HG03066 (cell line): ENCODE data around the gene APOBEC4.
A peak's percentile ranks its signal among the peaks of the same experiment; 100 is the strongest.
"Not testable (repeated sequence)": the region's sequence is repeated elsewhere in the genome, so short reads cannot be mapped to it uniquely, and the experiment has no call there.

Experiments used
- ATAC-seq: cut with Tn5 transposase; IDR thresholded peaks from one replicate; pipeline ENCODE4 v1.9.1; 2021; ENCODE audit warnings: low read depth; ENCODE audit not compliant: unreplicated experiment

Gene APOBEC4

GRCh38 chr1:183635099-183635605, 18.0 kb downstream of the APOBEC4 start:
- ATAC-seq: peak; percentile 8

GRCh38 chr1:183634429-183635065, 18.6 kb downstream of the APOBEC4 start:
- no peak for ATAC-seq

DNA sequence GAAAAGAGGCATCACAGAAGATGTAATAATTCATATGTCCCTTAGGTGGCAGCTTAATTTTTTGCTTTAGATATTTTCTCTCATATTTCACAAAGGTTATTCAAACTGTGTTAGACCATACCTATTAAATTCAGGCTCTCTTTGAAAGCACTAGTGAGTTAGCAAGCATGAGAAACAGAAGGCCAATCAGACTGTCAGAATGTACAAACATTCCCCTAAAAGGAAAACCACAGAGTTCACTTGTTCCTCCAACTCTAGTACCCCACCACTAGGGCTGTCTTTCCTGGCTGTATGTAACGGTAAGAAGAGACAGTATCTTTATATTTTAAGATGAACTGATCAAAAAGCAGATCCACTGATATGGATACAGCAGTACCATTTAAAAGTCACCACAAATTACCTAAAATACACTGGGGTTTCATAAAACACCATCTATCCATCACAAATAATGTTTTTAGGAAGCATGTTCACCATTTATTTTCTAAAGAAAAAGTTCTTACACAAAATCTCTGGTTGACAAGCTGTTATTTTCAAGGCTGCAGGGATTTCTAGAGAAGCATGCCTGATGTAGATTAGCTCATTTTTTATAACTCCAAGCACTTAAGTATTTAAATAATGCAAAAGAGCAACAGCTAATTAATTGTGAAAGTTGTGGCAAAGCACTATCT, 19.3 kb downstream of the APOBEC4 start:
- ATAC-seq: peak; percentile 45

DNA sequence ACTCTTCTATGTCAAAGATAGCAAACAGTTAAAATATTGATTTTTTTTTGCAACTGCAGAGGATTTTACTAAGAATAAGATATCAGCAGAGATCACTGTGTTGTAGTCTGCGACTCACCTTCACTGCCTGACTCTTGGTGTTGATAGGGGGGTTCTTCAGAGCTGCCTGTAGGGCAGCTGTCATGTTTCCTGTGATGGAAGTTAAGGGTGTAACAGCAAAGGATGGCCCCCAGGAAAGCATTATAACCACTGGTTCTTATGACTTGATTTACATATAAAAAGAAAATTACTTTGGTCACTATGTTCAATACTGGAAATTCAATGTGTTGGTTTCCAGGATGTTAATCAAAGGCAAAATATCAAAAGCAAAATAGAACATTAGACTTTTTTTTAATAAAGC, 20.2 kb downstream of the APOBEC4 start:
- ATAC-seq: no peak

- ATAC-seq: no peak
Measured at GRCh38 chr1:183632114-183632513, 21.0 kb downstream of the APOBEC4 start.

DNA sequence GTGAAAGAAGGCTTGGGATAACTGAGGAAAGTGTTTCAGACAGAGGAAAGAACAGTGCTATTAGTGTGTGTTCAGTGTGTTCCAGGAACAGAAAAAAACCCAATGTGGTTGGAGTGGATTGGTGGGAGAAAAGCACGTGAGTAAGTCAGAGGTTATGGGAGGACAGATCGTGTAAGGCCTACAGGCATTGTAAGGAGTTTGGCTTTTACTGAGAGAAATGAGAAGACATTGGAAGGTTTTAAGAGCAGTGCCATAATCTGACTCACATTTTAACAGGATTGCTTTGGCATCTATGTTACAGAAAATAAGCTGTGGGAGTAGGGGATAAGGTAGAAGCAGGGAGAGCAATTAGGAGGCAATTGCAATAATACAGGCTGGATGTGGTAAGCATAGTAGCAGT, 22.4 kb downstream of the APOBEC4 start:
- no peak for ATAC-seq

DNA sequence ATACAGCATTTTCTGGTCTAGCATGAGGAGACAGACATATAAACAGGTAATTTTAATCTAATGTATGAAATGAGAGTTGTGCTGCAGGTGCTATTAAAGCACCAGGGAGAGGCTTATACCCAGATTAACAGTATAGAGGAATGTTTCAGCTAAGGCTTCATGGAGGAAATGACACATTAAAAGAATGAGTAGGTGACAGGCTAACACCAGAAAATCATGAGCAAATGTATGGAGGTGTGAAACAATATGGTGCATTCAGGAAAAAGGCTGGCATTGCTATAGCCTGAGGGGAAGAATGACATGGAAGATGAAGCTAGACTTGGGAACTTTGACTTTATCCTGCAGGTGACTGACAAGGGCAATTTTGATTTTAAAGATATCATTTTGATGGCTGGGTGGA, 24.6 kb downstream of the APOBEC4 start:
- no peak for ATAC-seq

DNA sequence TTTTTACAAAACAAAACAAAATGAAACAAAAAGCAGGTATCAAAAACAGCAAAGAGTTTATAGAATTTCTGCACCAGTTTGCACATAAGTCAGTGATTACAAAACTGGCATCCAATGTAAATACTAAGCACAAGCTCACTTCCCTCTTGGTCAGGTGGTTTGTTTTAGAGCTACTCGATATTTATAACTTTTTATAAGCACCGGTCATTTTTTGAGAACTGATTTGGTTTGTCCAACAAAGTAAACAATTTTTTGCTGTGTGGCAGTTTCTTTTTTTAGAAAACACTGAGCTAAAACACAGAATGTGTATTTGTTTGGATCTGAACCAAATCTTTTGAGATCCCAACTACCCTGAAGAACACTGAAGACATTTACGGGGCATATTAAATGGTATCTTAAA, 26.9 kb downstream of the APOBEC4 start:
- not testable (repeated sequence) for ATAC-seq

DNA sequence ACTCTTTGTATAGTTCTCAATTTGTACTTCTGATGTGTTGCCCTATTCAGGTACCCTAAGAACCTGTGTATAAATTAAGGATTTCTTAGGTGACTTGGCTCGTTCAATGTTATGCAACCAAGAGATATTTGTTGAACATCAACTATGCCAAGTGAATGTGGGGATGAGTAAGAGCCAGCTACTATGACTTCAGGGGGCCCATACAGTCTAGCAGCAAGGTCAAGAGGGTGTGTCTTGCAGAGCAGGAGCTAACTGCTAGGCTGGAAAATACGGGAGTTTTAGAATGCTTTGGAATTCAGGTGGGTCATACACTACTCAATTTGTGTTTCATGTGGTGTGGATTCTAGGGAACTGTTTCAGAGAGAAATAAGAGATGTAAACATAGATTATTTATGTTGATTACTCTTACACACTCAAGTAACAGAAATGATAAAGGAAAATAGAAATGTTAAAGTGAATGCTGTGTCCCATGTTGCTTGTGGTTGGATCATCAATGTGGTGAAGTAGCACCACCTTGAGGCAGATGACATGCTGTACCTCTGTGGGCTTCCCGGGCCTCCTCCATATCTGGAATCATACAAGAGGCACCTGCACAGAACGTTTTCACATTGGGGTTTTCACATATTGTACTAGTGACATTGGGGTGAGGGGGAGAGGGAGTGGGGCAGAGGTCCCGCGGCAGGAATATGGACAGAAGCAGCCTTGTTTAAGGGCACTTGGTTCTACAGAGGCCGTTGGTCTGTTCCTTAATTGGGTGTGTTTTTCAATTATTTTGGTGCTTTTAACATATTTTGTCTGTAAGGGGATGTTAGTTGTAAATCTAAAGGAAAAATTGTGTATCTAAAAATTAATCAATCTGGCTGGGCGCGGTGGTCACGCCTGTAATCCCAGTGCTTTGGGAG, 30.0 kb downstream of the APOBEC4 start:
- ATAC-seq: peak; percentile 79

DNA sequence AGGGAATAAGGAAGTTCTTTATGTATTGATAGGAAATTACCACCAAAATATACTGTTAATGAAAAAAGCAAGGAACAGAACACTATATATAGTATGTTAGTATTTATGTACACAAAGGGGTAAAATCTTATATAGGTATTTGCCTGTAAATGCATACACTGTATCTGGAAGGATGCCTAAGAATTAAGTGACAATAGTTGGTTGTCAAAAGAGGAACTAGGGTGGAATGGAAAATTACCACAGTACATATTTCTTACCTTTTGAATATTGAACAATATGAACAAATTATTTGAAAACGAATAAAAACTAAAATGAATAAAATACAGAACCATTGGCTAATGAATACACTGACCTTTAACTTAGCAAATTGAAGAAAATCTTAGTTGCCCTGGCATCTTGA, 31.1 kb downstream of the APOBEC4 start:
- no peak for ATAC-seq

- ATAC-seq: no peak
Measured at GRCh38 chr1:183620311-183620710, 32.8 kb downstream of the APOBEC4 start.

- no peak for ATAC-seq
Measured at GRCh38 chr1:183619781-183620180, 33.3 kb downstream of the APOBEC4 start.

- ATAC-seq: not testable (repeated sequence)
Measured at GRCh38 chr1:183618202-183618601, 34.9 kb downstream of the APOBEC4 start.

DNA sequence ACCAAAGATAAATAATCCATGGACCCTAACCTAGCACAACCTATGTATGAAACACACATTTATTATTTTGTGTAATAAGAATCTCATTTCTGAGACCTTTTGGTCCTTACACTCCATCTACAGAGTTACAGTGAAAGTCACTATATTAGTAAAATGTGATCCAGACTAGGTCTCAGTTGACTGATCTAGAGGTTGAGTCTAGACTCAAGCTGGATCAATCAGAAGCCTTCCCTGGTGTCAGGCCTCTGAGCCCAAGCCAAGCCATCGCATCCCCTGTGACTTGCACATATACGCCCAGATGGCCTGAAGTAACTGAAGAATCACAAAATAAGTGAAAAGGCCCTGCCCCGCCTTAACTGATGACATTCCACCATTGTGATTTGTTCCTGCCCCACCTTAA, 40.1 kb downstream of the APOBEC4 start:
- ATAC-seq: not testable (repeated sequence)

GRCh38 chr1:183612407-183612806, 40.7 kb downstream of the APOBEC4 start:
- no peak for ATAC-seq

- ATAC-seq: no peak
Measured at GRCh38 chr1:183611021-183611420, 42.1 kb downstream of the APOBEC4 start.

DNA sequence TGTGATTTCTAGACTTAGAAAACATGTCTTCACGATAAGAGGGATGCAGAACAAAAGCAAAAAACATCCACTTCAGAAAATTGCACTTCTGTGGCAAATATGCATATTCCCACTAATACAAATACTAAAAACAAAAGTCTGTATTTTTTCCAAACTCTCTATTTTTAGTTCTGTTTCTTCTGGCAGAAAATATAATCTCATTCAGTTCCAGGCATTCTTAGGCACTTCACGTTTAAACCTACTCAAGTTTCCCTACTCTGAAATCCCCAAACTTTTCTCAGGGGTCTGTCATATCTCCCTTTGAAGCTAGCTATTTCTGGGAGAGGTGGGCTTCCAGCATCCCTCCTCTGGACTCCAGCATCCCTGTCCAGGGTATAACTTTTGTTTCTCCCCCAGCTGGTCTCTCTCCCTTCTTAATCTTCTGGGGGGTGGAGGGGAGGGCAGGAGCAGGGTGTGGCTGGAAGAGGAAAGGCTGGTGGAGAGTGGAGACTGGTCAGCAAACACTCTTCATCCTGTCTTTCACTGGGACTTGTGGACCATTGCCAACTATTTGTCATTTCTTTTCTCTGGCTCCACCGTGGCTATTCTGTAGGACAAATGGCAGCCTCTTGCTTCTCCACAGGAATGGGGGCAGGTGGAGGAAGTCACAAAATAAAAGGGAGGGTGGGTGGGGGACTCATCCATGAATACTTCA, 43.2 kb downstream of the APOBEC4 start:
- no peak for ATAC-seq

GRCh38 chr1:183609313-183609712, 43.8 kb downstream of the APOBEC4 start:
- peak; percentile 34 for ATAC-seq

GRCh38 chr1:183607322-183607980, 45.7 kb downstream of the APOBEC4 start:
- ATAC-seq: no peak

DNA sequence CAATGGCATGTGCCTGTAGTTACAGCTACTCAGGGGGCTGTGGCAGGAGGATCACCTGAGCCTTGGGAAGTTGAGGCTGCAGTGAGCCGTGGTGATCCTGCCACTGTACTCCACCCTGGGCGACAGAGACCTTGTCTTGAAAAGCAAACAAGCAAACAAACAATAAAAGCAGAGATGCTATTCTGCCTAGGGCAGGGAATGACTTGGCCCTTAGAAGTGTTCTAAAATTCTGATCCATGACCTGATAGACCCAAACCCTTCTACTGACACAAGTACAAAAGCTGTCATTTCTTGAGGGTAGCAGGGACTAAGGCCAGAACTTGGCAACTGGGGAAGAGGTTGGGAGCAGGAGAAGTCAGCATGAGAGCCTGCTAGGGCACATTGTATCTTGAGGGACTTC, 47.2 kb downstream of the APOBEC4 start:
- no peak for ATAC-seq
